ENCODE results near the gene HRH1. TPM values are rescaled to one million over a fixed set of nuclear protein-coding genes. Genes with fewer than 3 reads are reported as not detected.
A peak's percentile ranks its signal among the peaks of the same experiment; 100 is the strongest.
"Not testable (repeated sequence)": the region's sequence is repeated elsewhere in the genome, so short reads cannot be mapped to it uniquely, and the experiment has no call there.

Gene HRH1
- total RNA-seq, 1 donor from 2014 or later = 2.1 TPM

GRCh38 chr3:11173828-11174465 is 19.7 kb downstream of the HRH1 start:
- no peaks in the 10 kb centered on the region for H3K9me3 ChIP-seq (ENCODE audit: insufficient read depth, low read depth, low read length)
- peaks cover 18% of the 10 kb centered on the region for H4K20me1 ChIP-seq (ENCODE audit: insufficient read depth, low read length)
- H3K36me3 ChIP-seq (ENCODE audit: insufficient read depth, low read length) = no peaks in the 10 kb centered on the region
- Mint-ChIP-seq H3K27me3 (ENCODE audit: low read depth, unreplicated experiment) (peaks cover 32% of the 10 kb centered on the region), H3K9me3 (ENCODE audit: unreplicated experiment) (no peaks in the 10 kb centered on the region), H3K36me3 (ENCODE audit: low read depth, unreplicated experiment) (peaks cover 10% of the 10 kb centered on the region), H3K4me3 (ENCODE audit: unreplicated experiment) (no peak overlapping the region), H3K4me1 (ENCODE audit: low read depth, unreplicated experiment) (peaks cover 8% of the 10 kb centered on the region), H3K27ac (ENCODE audit: unreplicated experiment) (no peak overlapping the region)
- no peak overlapping the region for H3K4me2 ChIP-seq (ENCODE audit: low read length)
- TF ChIP-seq EZH2 (IDR thresholded peaks at IDR 0.05; ENCODE audit: insufficient read depth, low read length) = no peak
- TF ChIP-seq CTCF (IDR thresholded peaks at IDR 0.05; ENCODE audit: insufficient read depth, low read depth, low read length) = no peak
- H3K79me2 ChIP-seq (ENCODE audit: insufficient read depth, low read length) = peaks cover 43% of the 10 kb centered on the region
- H3K9ac ChIP-seq (ENCODE audit: low read length) = no peak overlapping the region
- FAIRE-seq (no peak), DNase-seq (ENCODE audit: low read depth) (no peak)
- H3K4me3 ChIP-seq (ENCODE audit: insufficient read depth, low read depth, low read length) = no peak overlapping the region
- H3K27me3 ChIP-seq (ENCODE audit: insufficient read depth, low read length) = no peaks in the 10 kb centered on the region
- H3K4me1 ChIP-seq (ENCODE audit: insufficient read depth, low read length) = peaks cover 24% of the 10 kb centered on the region
- no peak overlapping the region for H2AFZ ChIP-seq (ENCODE audit: low read depth, low read length)
- no peak overlapping the region for H3K27ac ChIP-seq (ENCODE audit: low read depth, low read length)

GRCh38 chr3:11178421-11178820 is 24.1 kb downstream of the HRH1 start:
- no peak for FAIRE-seq
- no peak overlapping the region for H3K27ac Mint-ChIP-seq (ENCODE audit: unreplicated experiment)
- peaks cover 43% of the 10 kb centered on the region for H3K79me2 ChIP-seq (ENCODE audit: insufficient read depth, low read length)

GRCh38 chr3:11184328-11184969 is 30.2 kb downstream of the HRH1 start:
- Histone ChIP-seq H3K79me2 (ENCODE audit: insufficient read depth, low read length) (peaks cover 31% of the 10 kb centered on the region), H3K4me1 (ENCODE audit: insufficient read depth, low read length) (peaks cover 17% of the 10 kb centered on the region), H4K20me1 (ENCODE audit: insufficient read depth, low read length) (peaks cover 23% of the 10 kb centered on the region)
- H3K36me3 ChIP-seq (ENCODE audit: insufficient read depth, low read length); H3K27ac ChIP-seq (ENCODE audit: low read depth, low read length); H3K9ac ChIP-seq (ENCODE audit: low read length); H3K27me3 Mint-ChIP-seq (ENCODE audit: low read depth, unreplicated experiment); H3K27me3 ChIP-seq (ENCODE audit: insufficient read depth, low read length); H3K9me3 ChIP-seq (ENCODE audit: insufficient read depth, low read depth, low read length); H3K4me2 ChIP-seq (ENCODE audit: low read length); H3K9me3 Mint-ChIP-seq (ENCODE audit: unreplicated experiment); H3K4me3 ChIP-seq (ENCODE audit: insufficient read depth, low read depth, low read length); FAIRE-seq; H3K4me1 Mint-ChIP-seq (ENCODE audit: low read depth, unreplicated experiment); H3K4me3 Mint-ChIP-seq (ENCODE audit: unreplicated experiment); H2AFZ ChIP-seq (ENCODE audit: low read depth, low read length); H3K27ac Mint-ChIP-seq (ENCODE audit: unreplicated experiment); H3K36me3 Mint-ChIP-seq (ENCODE audit: low read depth, unreplicated experiment): not testable (repeated sequence)
- DNase-seq (ENCODE audit: low read depth) = peak; percentile 30

More at GRCh38 chr3:11178421-11178820, 24.1 kb downstream of the HRH1 start:
- Histone ChIP-seq H2AFZ (ENCODE audit: low read depth, low read length) (no peak overlapping the region), H3K27ac (ENCODE audit: low read depth, low read length) (no peak overlapping the region), H3K9ac (ENCODE audit: low read length) (no peak overlapping the region), H3K4me1 (ENCODE audit: insufficient read depth, low read length) (no peaks in the 10 kb centered on the region), H3K4me3 (ENCODE audit: insufficient read depth, low read depth, low read length) (no peak overlapping the region), H3K27me3 (ENCODE audit: insufficient read depth, low read length) (no peaks in the 10 kb centered on the region), H3K36me3 (ENCODE audit: insufficient read depth, low read length) (no peaks in the 10 kb centered on the region), H4K20me1 (ENCODE audit: insufficient read depth, low read length) (peaks cover 25% of the 10 kb centered on the region), H3K4me2 (ENCODE audit: low read length) (no peak overlapping the region), H3K9me3 (ENCODE audit: insufficient read depth, low read depth, low read length) (no peaks in the 10 kb centered on the region)
- no peak overlapping the region for H3K4me3 Mint-ChIP-seq (ENCODE audit: unreplicated experiment)
- TF ChIP-seq EZH2 (IDR thresholded peaks at IDR 0.05; ENCODE audit: insufficient read depth, low read length) (no peak), CTCF (IDR thresholded peaks at IDR 0.05; ENCODE audit: insufficient read depth, low read depth, low read length) (no peak)
- peaks cover 2% of the 10 kb centered on the region for H3K4me1 Mint-ChIP-seq (ENCODE audit: low read depth, unreplicated experiment)
- H3K36me3 Mint-ChIP-seq (ENCODE audit: low read depth, unreplicated experiment) = peaks cover 2% of the 10 kb centered on the region
- H3K9me3 Mint-ChIP-seq (ENCODE audit: unreplicated experiment) = no peaks in the 10 kb centered on the region
- H3K27me3 Mint-ChIP-seq (ENCODE audit: low read depth, unreplicated experiment) = peaks cover 6% of the 10 kb centered on the region
- DNase-seq (ENCODE audit: low read depth) = no peak

Measured in astrocyte (in vitro differentiated cells and primary cell).